WERI-Rb-1 (cell line): ENCODE data around the gene CABP4.
A peak's percentile ranks its signal among the peaks of the same experiment; 100 is the strongest.

Experiments
- DNase-seq: peaks from one replicate; pipeline ENCODE4 v3.0.0-alpha.2; 2020
- H3K27ac ChIP-seq: fragments of 250-450 bp; sonication (Bioruptor Pico); 2 replicates; pipeline ENCODE4 v1.5.1; 2020; ENCODE audit warnings: mild to moderate bottlenecking, moderate library complexity
- H3K27me3 ChIP-seq: fragments of 250-450 bp; sonication (Bioruptor Pico); 2 replicates; pipeline ENCODE4 v1.5.1; 2021; ENCODE audit warnings: mild to moderate bottlenecking, low read depth, moderate library complexity; ENCODE audit not compliant: insufficient read depth, severe bottlenecking
- H3K36me3 ChIP-seq: fragments of 250-450 bp; sonication (Bioruptor Pico); 2 replicates; pipeline ENCODE4 v1.5.1; 2020; ENCODE audit warnings: mild to moderate bottlenecking, moderate library complexity
- H3K4me3 ChIP-seq: 2 replicates; pipeline ENCODE4 v1.5.1; 2011; ENCODE audit warnings: low read depth, mild to moderate bottlenecking, control low read depth, low read length
- H3K9me3 ChIP-seq: fragments of 250-450 bp; sonication (Bioruptor Pico); 2 replicates; pipeline ENCODE4 v1.5.1; 2021; ENCODE audit warnings: mild to moderate bottlenecking, moderate library complexity; ENCODE audit not compliant: severe bottlenecking
- TF ChIP-seq, protein P1 (sequence below): IDR thresholded peaks from 2 replicates; pipeline ENCODE4 v1.5.1; 2011; ENCODE audit warnings: low read depth, mild to moderate bottlenecking, control low read depth, inconsistent platforms, low read length

The CABP4 gene

DNA sequence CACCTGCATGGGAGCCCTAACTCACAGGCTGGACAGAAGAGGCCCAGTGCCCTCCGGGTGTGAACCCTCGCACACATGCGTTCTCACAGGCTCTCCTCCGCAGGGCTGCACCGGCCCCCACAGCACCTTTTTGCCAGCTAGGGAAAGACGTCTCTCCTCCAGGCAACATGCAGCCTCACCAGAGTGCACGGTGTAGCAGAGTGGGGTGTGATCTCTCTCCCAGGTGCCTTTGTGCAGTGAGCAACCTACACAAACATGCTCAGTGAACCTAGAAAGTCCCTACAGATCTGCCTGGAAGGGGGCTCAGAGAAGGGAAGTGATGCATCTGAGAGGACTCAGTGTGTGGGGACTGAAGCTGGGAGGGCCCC is 43.4 kb upstream of the CABP4 start:
- no peaks in the 10 kb centered on the region for H3K27me3 ChIP-seq
- no peak overlapping the region for H3K4me3 ChIP-seq
- no peaks in the 10 kb centered on the region for H3K36me3 ChIP-seq
- no peak overlapping the region for H3K27ac ChIP-seq
- no peak for DNase-seq
- TF ChIP-seq, protein P1, sequence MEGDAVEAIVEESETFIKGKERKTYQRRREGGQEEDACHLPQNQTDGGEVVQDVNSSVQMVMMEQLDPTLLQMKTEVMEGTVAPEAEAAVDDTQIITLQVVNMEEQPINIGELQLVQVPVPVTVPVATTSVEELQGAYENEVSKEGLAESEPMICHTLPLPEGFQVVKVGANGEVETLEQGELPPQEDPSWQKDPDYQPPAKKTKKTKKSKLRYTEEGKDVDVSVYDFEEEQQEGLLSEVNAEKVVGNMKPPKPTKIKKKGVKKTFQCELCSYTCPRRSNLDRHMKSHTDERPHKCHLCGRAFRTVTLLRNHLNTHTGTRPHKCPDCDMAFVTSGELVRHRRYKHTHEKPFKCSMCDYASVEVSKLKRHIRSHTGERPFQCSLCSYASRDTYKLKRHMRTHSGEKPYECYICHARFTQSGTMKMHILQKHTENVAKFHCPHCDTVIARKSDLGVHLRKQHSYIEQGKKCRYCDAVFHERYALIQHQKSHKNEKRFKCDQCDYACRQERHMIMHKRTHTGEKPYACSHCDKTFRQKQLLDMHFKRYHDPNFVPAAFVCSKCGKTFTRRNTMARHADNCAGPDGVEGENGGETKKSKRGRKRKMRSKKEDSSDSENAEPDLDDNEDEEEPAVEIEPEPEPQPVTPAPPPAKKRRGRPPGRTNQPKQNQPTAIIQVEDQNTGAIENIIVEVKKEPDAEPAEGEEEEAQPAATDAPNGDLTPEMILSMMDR, result no peak
- H3K9me3 ChIP-seq, result no peaks in the 10 kb centered on the region

DNA sequence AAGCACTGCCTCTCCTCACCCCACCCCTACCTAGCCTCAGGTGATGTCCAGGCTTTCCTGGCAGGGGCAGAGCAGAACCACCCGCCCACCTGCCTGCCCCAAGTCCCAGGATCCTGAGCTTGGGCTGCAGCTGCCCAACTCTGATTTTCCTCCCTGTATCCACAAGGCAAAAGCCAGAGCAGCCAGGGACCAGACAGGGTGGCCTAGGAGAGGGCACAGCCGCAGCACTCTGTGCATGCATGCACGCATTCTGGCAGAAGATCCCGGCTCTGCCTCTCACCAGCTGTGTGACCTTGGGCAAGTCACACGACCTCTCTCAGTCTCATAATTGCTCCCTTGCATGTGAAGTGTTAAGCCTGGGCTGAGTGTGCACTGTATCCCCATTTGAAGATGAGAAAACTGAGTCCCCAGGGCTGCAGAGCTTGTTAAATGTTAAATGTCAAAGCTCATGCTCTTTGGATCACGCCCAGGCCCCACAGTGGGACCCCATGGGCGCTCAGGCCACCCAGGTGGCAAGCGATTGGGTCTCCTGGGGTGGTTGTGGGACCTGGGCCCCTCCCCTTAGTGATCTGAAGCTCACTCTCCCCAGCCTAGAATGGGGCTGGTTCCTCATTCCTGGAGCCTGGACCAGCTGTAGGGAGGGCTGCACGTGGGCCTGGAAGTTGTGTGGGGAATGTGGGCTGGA is 42.5 kb upstream of the CABP4 start:
- TF ChIP-seq, protein P1, result no peak
- no peak for DNase-seq
- Histone ChIP-seq H3K9me3 (no peaks in the 10 kb centered on the region), H3K4me3 (no peak overlapping the region), H3K36me3 (no peaks in the 10 kb centered on the region), H3K27me3 (no peaks in the 10 kb centered on the region), H3K27ac (no peak overlapping the region)

DNA sequence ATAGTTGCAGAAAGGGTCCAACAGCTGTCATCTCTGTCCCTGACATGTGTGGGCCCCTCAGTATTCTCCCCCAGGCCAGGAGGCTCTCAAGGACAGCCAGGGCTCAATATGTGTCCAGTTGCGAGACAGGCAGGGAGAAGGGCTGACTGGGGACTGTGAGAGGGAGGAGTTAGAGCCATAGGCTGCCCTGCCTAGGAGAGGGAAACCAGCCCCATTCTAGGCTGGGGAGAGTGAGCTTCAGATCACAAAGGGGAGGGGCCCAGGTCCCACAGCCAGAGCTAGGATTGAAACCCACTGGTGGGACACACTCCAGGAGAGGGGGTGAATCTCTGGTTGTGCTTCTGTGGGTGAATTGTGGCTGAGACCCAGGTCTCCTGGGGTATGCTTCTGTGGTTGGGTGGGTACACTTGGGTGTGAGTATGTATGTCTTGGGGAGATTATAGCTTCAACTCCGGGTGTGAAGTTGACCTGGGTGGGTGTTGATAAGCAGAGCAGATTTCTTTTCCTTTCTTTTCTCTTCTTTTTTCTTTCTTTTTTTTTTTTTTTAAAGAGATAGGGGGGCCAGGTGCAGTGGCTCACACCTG is 41.8 kb upstream of the CABP4 start:
- Histone ChIP-seq H3K9me3 (no peaks in the 10 kb centered on the region), H3K4me3 (no peak overlapping the region), H3K27me3 (no peaks in the 10 kb centered on the region), H3K36me3 (no peaks in the 10 kb centered on the region), H3K27ac (no peak overlapping the region; the same call in 1 of the 2 replicates)
- DNase-seq, result no peak
- TF ChIP-seq, protein P1, result no peak

DNA sequence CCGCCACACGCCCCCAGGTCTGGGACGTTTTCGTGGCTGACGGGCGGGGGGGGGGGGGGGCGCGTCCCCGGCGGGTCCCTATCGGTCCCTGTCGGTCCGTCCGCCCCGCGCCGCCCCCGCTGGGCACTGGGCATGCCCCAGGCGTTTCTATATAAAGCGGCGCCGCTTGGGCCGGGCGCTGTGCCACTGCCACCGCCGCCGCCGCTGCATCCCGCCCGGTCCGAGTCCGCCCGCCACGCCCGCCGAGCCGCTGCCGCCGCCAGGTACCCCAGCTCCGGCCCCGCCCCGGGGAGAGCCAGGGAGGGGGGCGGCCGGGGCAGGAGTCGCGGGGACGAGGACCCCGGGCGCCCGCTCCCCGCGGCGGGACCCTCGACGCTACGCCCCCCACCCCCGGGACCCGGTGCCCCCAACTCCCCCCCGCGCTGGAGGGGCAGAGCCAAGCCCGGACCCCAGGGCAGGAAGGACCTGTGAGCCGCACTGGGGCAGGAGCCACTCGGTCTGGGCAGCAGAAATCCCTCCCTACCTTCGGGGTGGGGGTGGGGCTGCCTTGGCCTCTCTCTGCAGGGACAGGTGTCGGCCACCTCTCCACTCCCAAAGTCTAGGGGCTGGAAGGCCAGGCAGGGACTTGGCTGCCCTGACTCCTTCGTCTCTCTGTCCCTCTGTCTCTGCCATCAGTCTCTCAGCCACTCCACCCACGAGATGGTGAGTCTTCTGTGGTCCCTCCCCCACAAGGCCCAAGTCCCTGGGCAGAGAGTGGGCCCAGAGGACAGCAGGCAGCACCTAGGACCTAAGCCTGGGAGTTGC is 39.5 kb upstream of the CABP4 start, which contains the start of gene CARNS1:
TSS of gene CARNS1 (plus strand) at position 178 of the 804 bp plus-strand sequence. CDS start at position 700, 522 bp downstream.
- peak; percentile 44 for DNase-seq

DNA sequence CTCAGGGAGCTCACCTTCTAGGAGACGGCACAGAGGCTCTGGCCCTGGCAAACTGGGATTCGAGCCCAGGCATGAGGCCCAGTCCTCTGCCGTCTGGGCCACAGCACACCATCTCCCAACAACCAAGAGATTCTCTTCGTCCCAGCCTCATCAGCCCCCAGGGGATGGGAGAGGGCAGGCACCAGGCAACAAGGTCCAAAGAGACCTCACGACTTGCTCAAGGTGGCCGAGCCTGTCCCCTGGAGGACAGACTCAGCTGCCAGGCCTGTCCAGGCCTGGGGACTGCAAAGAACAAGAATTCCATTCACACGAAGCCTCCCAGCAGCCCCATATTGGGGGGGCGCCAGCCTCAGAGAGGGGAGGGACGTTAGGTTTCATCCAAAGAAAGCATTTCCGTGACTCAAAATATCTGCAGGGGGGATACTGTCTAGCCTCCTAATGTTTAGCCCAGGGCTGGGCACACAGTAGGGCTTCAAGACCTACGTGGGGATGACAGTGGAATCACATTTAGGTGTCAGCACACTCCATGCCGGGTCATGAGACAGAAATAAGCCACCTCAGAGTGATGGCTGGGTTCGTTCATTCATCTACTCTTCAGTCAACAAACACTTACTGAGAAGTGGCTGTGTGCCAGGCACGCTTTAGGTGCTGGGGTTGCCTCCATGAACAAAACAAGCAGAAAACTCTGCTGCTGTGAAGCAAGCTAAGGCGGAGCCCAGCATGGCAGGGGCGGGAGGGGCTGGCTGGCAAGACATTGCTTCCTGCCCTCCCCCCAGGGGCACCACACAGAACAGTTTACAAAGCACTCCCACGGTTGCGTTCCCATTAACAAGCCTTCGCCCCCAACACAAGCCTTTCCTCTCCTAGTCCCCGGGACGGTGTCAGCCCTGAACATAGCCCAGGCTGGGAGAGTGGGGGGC is 38.5 kb upstream of the CABP4 start:
- no peaks in the 10 kb centered on the region for H3K27me3 ChIP-seq
- no peak overlapping the region for H3K27ac ChIP-seq
- DNase-seq, result no peak
- H3K9me3 ChIP-seq, result no peaks in the 10 kb centered on the region
- no peaks in the 10 kb centered on the region for H3K36me3 ChIP-seq
- TF ChIP-seq, protein P1, result no peak
- H3K4me3 ChIP-seq, result no peak overlapping the region

More for the DNA sequence above, 39.5 kb upstream of the CABP4 start, which contains the start of gene CARNS1:
- peak within 1 kb of the TSS; percentile 13 for H3K4me3 ChIP-seq
- TF ChIP-seq, protein P1, result no peak
- H3K36me3 ChIP-seq, result no peaks in the 10 kb centered on the region
- H3K27me3 ChIP-seq, result no peaks in the 10 kb centered on the region
- H3K9me3 ChIP-seq, result no peaks in the 10 kb centered on the region
- H3K27ac ChIP-seq, result no peak within 1 kb of the TSS
